Body of pancreas (tissue), 4 donors: ENCODE measurements around the gene MOK. TPM values are rescaled to one million over a fixed set of nuclear protein-coding genes. Genes with fewer than 3 reads are reported as not detected.

Experiments
- ATAC-seq: fragments of 150-250 bp; one replicate; pipeline ENCODE4 v1.9.1; 2016
- DNase-seq, 4 donors: peaks; one replicate each; pipeline ENCODE4 v3.0.0-alpha.2; 2019
- H3K27ac ChIP-seq, 4 donors: fragments of 200-600 bp; sonication (generic); 1 replicate in 3 of 4; 2 replicates in 1 of 4; pipeline versions ENCODE4 v1.5.1 to v1.6.1; 2016 to 2019; ENCODE audit warnings: mild to moderate bottlenecking in 1 of 4, mixed read lengths in 1 of 4, moderate library complexity in 1 of 4
- H3K27me3 ChIP-seq, 2 donors: fragments of 200-600 bp; sonication (generic); one replicate each; pipeline ENCODE4 v1.6.0; 2016; ENCODE audit warnings: mild to moderate bottlenecking in 1 of 2
- H3K36me3 ChIP-seq, 2 donors: fragments of 200-600 bp; sonication (generic); replicated peaks in 1 of 2; 2 replicates each; pipeline ENCODE4 v1.5.1; 2016; ENCODE audit warnings: low read depth in 2 of 2; ENCODE audit not compliant: insufficient read depth in 1 of 2
- H3K4me1 ChIP-seq: fragments of 200-600 bp; sonication (generic); one replicate; pipeline ENCODE4 v1.6.0; 2016
- H3K4me3 ChIP-seq, 2 donors: fragments of 200-600 bp; sonication (generic); 1 replicate in 1 of 2; 2 replicates in 1 of 2; pipeline ENCODE4 v1.5.1; 2016 to 2019
- H3K9me3 ChIP-seq, 3 donors: fragments of 200-600 bp; sonication (generic); 1 replicate in 2 of 3; 2 replicates in 1 of 3; pipeline ENCODE4 v1.5.1; 2016
- POLR2A ChIP-seq, 3 donors: fragments of 450-650 bp; IDR thresholded peaks; one replicate each; pipeline ENCODE4 v1.6.1; 2016; ENCODE audit warnings: antibody characterized with exemption in 3 of 3, mild to moderate bottlenecking in 2 of 3
- WGBS, 2 donors: methylation state at CpG; one replicate each; pipeline ENCODE4 v1.1.5; 2017; 5-methylcytosine and 5-hydroxymethylcytosine counted together
- intact Hi-C: fragments of 100-400 bp; cut with DNase I; formaldehyde crosslinking; loops from one replicate; pipeline ENCODE4 v1.15.1; 2023
- total RNA-seq, 2 donors: library from RNA; depleted of rRNA; stranded (reverse); fragments of >200 nt; gene quantifications; one replicate each; pipeline ENCODE4 v1.1.0, GENCODE V29; 2016
- TF ChIP-seq, protein P1 (sequence below), 7 experiments: fragments of 450-650 bp in 4 of 7; fragments of 200-600 bp in 3 of 7; sonication (generic) in 3 of 7; IDR thresholded peaks; one replicate each; pipeline ENCODE4 v1.5.1; 2016 to 2019; ENCODE audit warnings: antibody characterized with exemption in 7 of 7

The MOK gene
- total RNA-seq, 2 donors from 2014 or later = 14.3 to 18.5 TPM

- Histone ChIP-seq H3K27me3 (no peaks in the 10 kb centered on the region), H3K4me1 (peaks cover 50% of the 10 kb centered on the region), H3K9me3 (no peaks in the 10 kb centered on the region), H3K27ac (peak overlapping the region; percentile 83 to 94 (median 89)), H3K4me3 (peak overlapping the region in 1 of 2 donors; percentile 36), H3K36me3 (no peaks in the 10 kb centered on the region)
- TF ChIP-seq, protein P1, sequence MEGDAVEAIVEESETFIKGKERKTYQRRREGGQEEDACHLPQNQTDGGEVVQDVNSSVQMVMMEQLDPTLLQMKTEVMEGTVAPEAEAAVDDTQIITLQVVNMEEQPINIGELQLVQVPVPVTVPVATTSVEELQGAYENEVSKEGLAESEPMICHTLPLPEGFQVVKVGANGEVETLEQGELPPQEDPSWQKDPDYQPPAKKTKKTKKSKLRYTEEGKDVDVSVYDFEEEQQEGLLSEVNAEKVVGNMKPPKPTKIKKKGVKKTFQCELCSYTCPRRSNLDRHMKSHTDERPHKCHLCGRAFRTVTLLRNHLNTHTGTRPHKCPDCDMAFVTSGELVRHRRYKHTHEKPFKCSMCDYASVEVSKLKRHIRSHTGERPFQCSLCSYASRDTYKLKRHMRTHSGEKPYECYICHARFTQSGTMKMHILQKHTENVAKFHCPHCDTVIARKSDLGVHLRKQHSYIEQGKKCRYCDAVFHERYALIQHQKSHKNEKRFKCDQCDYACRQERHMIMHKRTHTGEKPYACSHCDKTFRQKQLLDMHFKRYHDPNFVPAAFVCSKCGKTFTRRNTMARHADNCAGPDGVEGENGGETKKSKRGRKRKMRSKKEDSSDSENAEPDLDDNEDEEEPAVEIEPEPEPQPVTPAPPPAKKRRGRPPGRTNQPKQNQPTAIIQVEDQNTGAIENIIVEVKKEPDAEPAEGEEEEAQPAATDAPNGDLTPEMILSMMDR (IDR thresholded peaks at IDR 0.05) = no peak
- peak in 1 of 3 donors; percentile 52 for TF ChIP-seq POLR2A (IDR thresholded peaks at IDR 0.05)
- DNase-seq = peak; percentile 59 to 69 (median 62)
- peak; percentile 29 for ATAC-seq
- 3 to 18% methylated on average over 6 to 26 of the region's 30 CpGs for WGBS, 2 donors
- intact Hi-C loops = no loop called here
Measured at GRCh38 chr14:102320033-102320660, 15.2 kb upstream of the MOK start.

DNA sequence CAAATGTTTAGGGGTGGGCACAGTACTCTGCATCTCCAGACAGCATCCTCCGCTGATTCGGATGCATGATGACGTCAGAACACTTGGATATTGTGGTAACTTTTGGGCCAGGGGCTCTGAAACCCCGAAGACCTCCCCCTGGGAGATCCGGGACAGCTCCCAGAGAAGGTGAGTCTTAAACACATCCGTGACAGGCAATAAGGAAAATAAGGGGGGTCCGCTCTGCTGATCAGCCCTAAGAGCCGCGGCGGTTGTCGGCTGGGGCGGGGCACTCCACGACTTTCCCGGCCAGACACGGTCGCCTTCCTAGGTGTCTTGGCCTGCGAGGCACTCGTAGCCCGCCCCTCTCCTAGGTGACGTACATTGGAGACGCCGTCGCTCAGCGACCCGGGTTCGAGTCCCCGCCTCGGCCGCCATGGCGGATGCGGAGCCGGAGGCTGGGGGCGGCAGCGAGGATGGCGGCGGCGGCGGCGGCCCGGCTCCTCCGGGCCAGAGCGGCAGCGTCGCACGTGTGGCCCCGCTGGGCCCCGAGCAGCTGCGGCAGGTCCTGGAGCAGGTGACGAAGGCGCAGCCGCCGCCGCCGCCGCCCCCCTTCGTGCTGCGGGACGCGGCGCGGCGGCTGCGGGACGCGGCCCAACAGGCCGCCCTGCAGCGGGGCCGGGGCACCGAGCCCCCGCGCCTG, 14.5 kb upstream of the MOK start, which contains the start of gene ZNF839:
Gene ZNF839, plus strand, starts transcription at position 396 of the 682 bp plus-strand sequence. Its CDS starts 20 bp downstream, at position 416.
- intact Hi-C loops = no loop called here
- ATAC-seq (peak; percentile 81), DNase-seq (peak; percentile 94 to 95 (median 95))
- H3K27me3 ChIP-seq = no peaks in the 10 kb centered on the region
- no peaks in the 10 kb centered on the region for H3K36me3 ChIP-seq
- peaks cover 52% of the 10 kb centered on the region for H3K4me1 ChIP-seq
- H3K4me3 ChIP-seq = peak within 1 kb of the TSS; percentile 36 to 43
- no peaks in the 10 kb centered on the region for H3K9me3 ChIP-seq
- H3K27ac ChIP-seq = peak within 1 kb of the TSS; percentile 83 to 94 (median 89)
- 0% methylated on average over 5 to 71 of the region's 71 CpGs for WGBS, 2 donors
- TF ChIP-seq, protein P1 (IDR thresholded peaks at IDR 0.05) = peak in 1 of 7 experiments; percentile 19
- peak in 1 of 3 donors; percentile 41 for TF ChIP-seq POLR2A (IDR thresholded peaks at IDR 0.05)

GRCh38 chr14:102318781-102319276, 13.9 kb upstream of the MOK start:
- ATAC-seq (no peak), DNase-seq (no peak)
- no peak for TF ChIP-seq POLR2A (IDR thresholded peaks at IDR 0.05)
- TF ChIP-seq, protein P1 (IDR thresholded peaks at IDR 0.05) = no peak
- 51 to 56% methylated on average over 15 of the region's 15 CpGs for WGBS, 2 donors
- Histone ChIP-seq H3K4me3 (no peak overlapping the region), H3K4me1 (peaks cover 55% of the 10 kb centered on the region), H3K27me3 (no peaks in the 10 kb centered on the region), H3K9me3 (no peaks in the 10 kb centered on the region), H3K27ac (peak overlapping the region; percentile 83 to 94 (median 89)), H3K36me3 (no peaks in the 10 kb centered on the region)
- intact Hi-C loops = no loop called here

- Histone ChIP-seq H3K36me3 (no peaks in the 10 kb centered on the region), H3K27me3 (no peaks in the 10 kb centered on the region), H3K27ac (peak overlapping the region; percentile 37 to 92 (median 84)), H3K4me1 (peaks cover 52% of the 10 kb centered on the region), H3K9me3 (no peaks in the 10 kb centered on the region), H3K4me3 (peak overlapping the region in 1 of 2 donors; percentile 34)
- intact Hi-C loops = no loop called here
- TF ChIP-seq POLR2A (IDR thresholded peaks at IDR 0.05) = no peak
- TF ChIP-seq, protein P1 (IDR thresholded peaks at IDR 0.05) = no peak
- 46 to 57% methylated on average over 12 of the region's 12 CpGs for WGBS, 2 donors
- no peak for DNase-seq
- no peak for ATAC-seq
Measured at GRCh38 chr14:102317564-102318248, 12.7 kb upstream of the MOK start.
